Body of pancreas (tissue), 4 donors: Measurements from ENCODE around the gene NUP205. TPM values are rescaled to one million over a fixed set of nuclear protein-coding genes. Genes with fewer than 3 reads are reported as not detected.

Experiments
- ATAC-seq: fragments of 150-250 bp; one replicate; pipeline ENCODE4 v1.9.1; 2016
- DNase-seq, 4 donors: peaks; one replicate each; pipeline ENCODE4 v3.0.0-alpha.2; 2019
- H3K27ac ChIP-seq, 4 donors: fragments of 200-600 bp; sonication (generic); 1 replicate in 3 of 4; 2 replicates in 1 of 4; pipeline versions ENCODE4 v1.5.1 to v1.6.1; 2016 to 2019; ENCODE audit warnings: mild to moderate bottlenecking in 1 of 4, mixed read lengths in 1 of 4, moderate library complexity in 1 of 4
- H3K27me3 ChIP-seq, 2 donors: fragments of 200-600 bp; sonication (generic); one replicate each; pipeline ENCODE4 v1.6.0; 2016; ENCODE audit warnings: mild to moderate bottlenecking in 1 of 2
- H3K36me3 ChIP-seq, 2 donors: fragments of 200-600 bp; sonication (generic); replicated peaks in 1 of 2; 2 replicates each; pipeline ENCODE4 v1.5.1; 2016; ENCODE audit warnings: low read depth in 2 of 2; ENCODE audit not compliant: insufficient read depth in 1 of 2
- H3K4me1 ChIP-seq: fragments of 200-600 bp; sonication (generic); one replicate; pipeline ENCODE4 v1.6.0; 2016
- H3K4me3 ChIP-seq, 2 donors: fragments of 200-600 bp; sonication (generic); 1 replicate in 1 of 2; 2 replicates in 1 of 2; pipeline ENCODE4 v1.5.1; 2016 to 2019
- H3K9me3 ChIP-seq, 3 donors: fragments of 200-600 bp; sonication (generic); 1 replicate in 2 of 3; 2 replicates in 1 of 3; pipeline ENCODE4 v1.5.1; 2016
- CTCF ChIP-seq, 7 experiments: fragments of 450-650 bp in 4 of 7; fragments of 200-600 bp in 3 of 7; sonication (generic) in 3 of 7; IDR thresholded peaks; one replicate each; pipeline ENCODE4 v1.5.1; 2016 to 2019; ENCODE audit warnings: antibody characterized with exemption in 7 of 7
- POLR2A ChIP-seq, 3 donors: fragments of 450-650 bp; IDR thresholded peaks; one replicate each; pipeline ENCODE4 v1.6.1; 2016; ENCODE audit warnings: antibody characterized with exemption in 3 of 3, mild to moderate bottlenecking in 2 of 3
- WGBS, 2 donors: methylation state at CpG; one replicate each; pipeline ENCODE4 v1.1.5; 2017; 5-methylcytosine and 5-hydroxymethylcytosine counted together
- intact Hi-C: fragments of 100-400 bp; cut with DNase I; formaldehyde crosslinking; loops from one replicate; pipeline ENCODE4 v1.15.1; 2023
- small RNA-seq: library from RNA; depleted of rRNA; stranded (forward); fragments of <200 nt; gene quantifications from one replicate; pipeline ENCODE3, GENCODE V24; 2016
- total RNA-seq, 2 donors: library from RNA; depleted of rRNA; stranded (reverse); fragments of >200 nt; gene quantifications; one replicate each; pipeline ENCODE4 v1.1.0, GENCODE V29; 2016

The NUP205 gene
- total RNA-seq, 2 donors from 2014 or later = 13.7 to 24.4 TPM

GRCh38 chr7:135697276-135698049 lies 139.7 kb downstream of the NUP205 start:
- no peak overlapping the region for H3K27ac ChIP-seq
- ATAC-seq (no peak), DNase-seq (no peak)
- intact Hi-C loops = no loop called here
- no peaks in the 10 kb centered on the region for H3K36me3 ChIP-seq
- H3K27me3 ChIP-seq = no peaks in the 10 kb centered on the region
- TF ChIP-seq POLR2A (IDR thresholded peaks at IDR 0.05) (no peak), CTCF (IDR thresholded peaks at IDR 0.05) (no peak)
- no peaks in the 10 kb centered on the region for H3K4me1 ChIP-seq
- 66 to 77% methylated on average over 8 of the region's 8 CpGs for WGBS, 2 donors
- no peaks in the 10 kb centered on the region for H3K9me3 ChIP-seq
- no peak overlapping the region for H3K4me3 ChIP-seq

Small RNAs within 50 kb of the gene (small RNA-seq; reads per million reads assigned to genes)
- gene RNU6-1154P = not detected

Other genes starting within 250 kb of the NUP205 start
- 10 to 100 TPM; 11.9 to 12.2 TPM for gene CNOT4, start 47.8 kb upstream of the NUP205 start, total RNA-seq
- 10 to 100 TPM; 10.5 to 15.6 TPM for gene STMP1, start 104.6 kb downstream of the NUP205 start, total RNA-seq
- gene SLC13A4, start 170.3 kb downstream of the NUP205 start, total RNA-seq = not detected
- 1 to 10 TPM in 1 of 2 donors, not detected in 1; 3.1 TPM for gene FAM180A, start 190.9 kb downstream of the NUP205 start, total RNA-seq